Prostate gland (tissue), 2 donors: ENCODE data around the gene DOCK2.

ENCODE experiments used
- POLR2A ChIP-seq: fragments of 450-650 bp; IDR thresholded peaks from one replicate; pipeline ENCODE4 v1.6.1; 2016; ENCODE audit warnings: antibody characterized with exemption, mild to moderate bottlenecking
- POLR2AphosphoS5 ChIP-seq: sonication (generic); formaldehyde crosslinking; IDR thresholded peaks from one replicate; pipeline ENCODE4 v1.6.1; 2017; ENCODE audit warnings: antibody characterized with exemption
- TF ChIP-seq, protein P1 (sequence below), 4 experiments: fragments of 200-600 bp in 2 of 4; fragments of 450-650 bp in 2 of 4; sonication (generic) in 2 of 4; IDR thresholded peaks; 1 replicate in 3 of 4; 2 replicates in 1 of 4; pipeline ENCODE4 v1.5.1; 2016 to 2019; ENCODE audit warnings: antibody characterized with exemption in 4 of 4, mild to moderate bottlenecking in 2 of 4, moderate library complexity in 2 of 4

DNA sequence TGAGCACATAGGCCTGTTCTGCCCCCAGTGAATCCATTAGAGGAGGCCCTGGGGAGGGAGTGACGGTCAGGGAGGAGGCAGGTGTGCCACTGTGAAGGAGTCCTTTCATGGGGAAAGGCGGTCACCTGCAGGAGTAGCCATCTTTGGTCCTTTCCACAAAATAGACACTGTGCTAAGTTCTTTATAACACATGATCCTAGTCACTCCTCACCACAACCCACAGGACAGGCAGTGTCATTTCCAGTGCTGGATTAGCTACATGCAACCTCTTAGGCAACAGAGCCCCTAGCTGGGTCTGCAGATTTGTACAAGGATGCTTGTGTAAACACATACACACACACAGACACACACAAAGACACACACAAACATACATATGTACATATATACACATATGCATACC lies 18.3 kb downstream of the DOCK2 start:
- no peak for TF ChIP-seq POLR2A
- TF ChIP-seq, protein P1, sequence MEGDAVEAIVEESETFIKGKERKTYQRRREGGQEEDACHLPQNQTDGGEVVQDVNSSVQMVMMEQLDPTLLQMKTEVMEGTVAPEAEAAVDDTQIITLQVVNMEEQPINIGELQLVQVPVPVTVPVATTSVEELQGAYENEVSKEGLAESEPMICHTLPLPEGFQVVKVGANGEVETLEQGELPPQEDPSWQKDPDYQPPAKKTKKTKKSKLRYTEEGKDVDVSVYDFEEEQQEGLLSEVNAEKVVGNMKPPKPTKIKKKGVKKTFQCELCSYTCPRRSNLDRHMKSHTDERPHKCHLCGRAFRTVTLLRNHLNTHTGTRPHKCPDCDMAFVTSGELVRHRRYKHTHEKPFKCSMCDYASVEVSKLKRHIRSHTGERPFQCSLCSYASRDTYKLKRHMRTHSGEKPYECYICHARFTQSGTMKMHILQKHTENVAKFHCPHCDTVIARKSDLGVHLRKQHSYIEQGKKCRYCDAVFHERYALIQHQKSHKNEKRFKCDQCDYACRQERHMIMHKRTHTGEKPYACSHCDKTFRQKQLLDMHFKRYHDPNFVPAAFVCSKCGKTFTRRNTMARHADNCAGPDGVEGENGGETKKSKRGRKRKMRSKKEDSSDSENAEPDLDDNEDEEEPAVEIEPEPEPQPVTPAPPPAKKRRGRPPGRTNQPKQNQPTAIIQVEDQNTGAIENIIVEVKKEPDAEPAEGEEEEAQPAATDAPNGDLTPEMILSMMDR (IDR thresholded peaks at IDR 0.05): no peak
- TF ChIP-seq POLR2AphosphoS5: no peak
